ENCODE measurements around the gene WDCP. TPM values are rescaled to one million over a fixed set of nuclear protein-coding genes. Genes with fewer than 3 reads are reported as not detected.
A peak's percentile ranks its signal among the peaks of the same experiment; 100 is the strongest.
"Not testable (repeated sequence)": the region's sequence is repeated elsewhere in the genome, so short reads cannot be mapped to it uniquely, and the experiment has no call there.

The WDCP gene
- total RNA-seq, 1 donor from 2014 or later = 43.9 TPM

DNA sequence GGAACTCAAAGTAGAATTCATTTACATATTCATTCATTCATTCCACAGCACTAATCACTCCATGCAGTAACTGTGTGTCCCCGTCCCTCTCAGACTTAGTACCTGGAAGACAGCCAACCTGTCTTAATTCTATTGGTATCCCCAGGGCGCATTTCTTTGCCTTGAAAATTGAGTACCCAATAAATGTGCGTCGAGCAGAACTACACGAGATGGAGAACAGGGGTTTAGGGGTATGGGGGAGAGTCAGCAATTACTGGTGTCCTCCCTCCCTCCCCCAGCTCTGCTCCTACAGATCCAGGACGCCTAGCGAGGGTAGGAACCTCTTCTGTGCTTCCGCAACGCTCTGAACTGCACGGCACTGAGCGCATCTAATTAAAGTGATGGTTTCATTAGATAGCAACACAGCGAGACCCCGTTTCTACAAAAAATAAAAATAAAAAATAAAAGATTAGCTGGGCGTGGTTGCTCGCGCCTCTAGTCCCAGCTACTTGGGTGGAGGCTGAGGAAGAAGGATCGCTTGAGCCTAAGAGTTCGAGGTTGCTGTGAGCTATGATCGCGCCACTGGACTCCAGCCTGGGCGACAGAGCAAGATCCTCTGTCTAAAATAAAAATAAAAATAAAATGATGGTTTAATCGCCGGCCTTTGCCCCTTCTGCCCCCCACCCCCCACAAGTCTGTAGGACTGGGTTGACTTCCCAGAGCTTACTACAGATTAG lies 1.7 kb upstream of the WDCP start:
- TF ChIP-seq CTCF (conservative IDR thresholded peaks at IDR 0.05) = no peak
- no peaks in the 10 kb centered on the region for H3K9me3 Mint-ChIP-seq
- no peaks in the 10 kb centered on the region for H3K27me3 Mint-ChIP-seq (ENCODE audit: low read depth)
- H3K4me1 Mint-ChIP-seq = peaks cover 26% of the 10 kb centered on the region
- DNase-seq (ENCODE audit: low read depth, low spot score) = no peak
- no peak overlapping the region for H3K27ac Mint-ChIP-seq (ENCODE audit: unreplicated experiment)
- H3K4me3 Mint-ChIP-seq = no peak overlapping the region
- H3K36me3 Mint-ChIP-seq (ENCODE audit: low read depth) = no peaks in the 10 kb centered on the region

- no peaks in the 10 kb centered on the region for H3K9me3 Mint-ChIP-seq
- peaks cover 26% of the 10 kb centered on the region for H3K4me1 Mint-ChIP-seq
- TF ChIP-seq CTCF (conservative IDR thresholded peaks at IDR 0.05) = no peak
- no peaks in the 10 kb centered on the region for H3K27me3 Mint-ChIP-seq (ENCODE audit: low read depth)
- no peaks in the 10 kb centered on the region for H3K36me3 Mint-ChIP-seq (ENCODE audit: low read depth)
- DNase-seq (ENCODE audit: low read depth, low spot score) = no peak
- H3K27ac Mint-ChIP-seq (ENCODE audit: unreplicated experiment) = no peak overlapping the region
- H3K4me3 Mint-ChIP-seq = no peak overlapping the region
Observed at GRCh38 chr2:24047703-24048033, 477 bp upstream of the WDCP start.

GRCh38 chr2:24046599-24046929 lies 627 bp downstream of the WDCP start:
- no peak for DNase-seq (ENCODE audit: low read depth, low spot score)
- no peaks in the 10 kb centered on the region for H3K9me3 Mint-ChIP-seq
- H3K4me3 Mint-ChIP-seq = no peak overlapping the region
- no peaks in the 10 kb centered on the region for H3K27me3 Mint-ChIP-seq (ENCODE audit: low read depth)
- H3K36me3 Mint-ChIP-seq (ENCODE audit: low read depth) = no peaks in the 10 kb centered on the region
- no peak for TF ChIP-seq CTCF (conservative IDR thresholded peaks at IDR 0.05)
- no peak overlapping the region for H3K27ac Mint-ChIP-seq (ENCODE audit: unreplicated experiment)
- peaks cover 26% of the 10 kb centered on the region for H3K4me1 Mint-ChIP-seq

- Mint-ChIP-seq H3K36me3 (ENCODE audit: low read depth) (no peaks in the 10 kb centered on the region), H3K27ac (ENCODE audit: unreplicated experiment) (no peak overlapping the region), H3K9me3 (no peaks in the 10 kb centered on the region), H3K27me3 (ENCODE audit: low read depth) (no peaks in the 10 kb centered on the region), H3K4me1 (peaks cover 26% of the 10 kb centered on the region), H3K4me3 (peak overlapping the region; percentile 71)
- no peak for TF ChIP-seq CTCF (conservative IDR thresholded peaks at IDR 0.05)
- DNase-seq (ENCODE audit: low read depth, low spot score) = no peak
Observed at GRCh38 chr2:24045511-24046508, 1.4 kb downstream of the WDCP start.

DNA sequence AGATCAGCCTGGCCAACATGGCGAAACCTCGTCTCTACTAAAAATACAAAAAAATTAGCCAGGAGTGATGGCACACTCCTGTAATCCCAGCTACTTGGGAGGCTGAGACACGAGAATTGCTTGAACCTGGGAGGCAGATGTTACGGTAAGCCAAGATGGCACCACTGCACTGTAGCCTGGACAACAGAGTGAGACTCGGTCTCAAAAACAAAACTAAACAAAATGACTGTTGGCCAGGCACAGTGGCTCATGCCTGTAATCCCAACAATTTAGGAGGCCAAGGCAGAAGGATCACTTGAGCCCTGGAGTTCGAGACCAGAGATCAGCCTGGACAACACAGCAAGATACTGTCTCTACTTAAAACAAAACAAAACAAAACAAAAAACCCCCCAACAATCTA lies 4.1 kb downstream of the WDCP start:
- not testable (repeated sequence) for H3K27ac Mint-ChIP-seq (ENCODE audit: unreplicated experiment); H3K36me3 Mint-ChIP-seq (ENCODE audit: low read depth); DNase-seq (ENCODE audit: low read depth, low spot score); H3K27me3 Mint-ChIP-seq (ENCODE audit: low read depth); H3K4me3 Mint-ChIP-seq; H3K9me3 Mint-ChIP-seq
- H3K4me1 Mint-ChIP-seq = peaks cover 26% of the 10 kb centered on the region

DNA sequence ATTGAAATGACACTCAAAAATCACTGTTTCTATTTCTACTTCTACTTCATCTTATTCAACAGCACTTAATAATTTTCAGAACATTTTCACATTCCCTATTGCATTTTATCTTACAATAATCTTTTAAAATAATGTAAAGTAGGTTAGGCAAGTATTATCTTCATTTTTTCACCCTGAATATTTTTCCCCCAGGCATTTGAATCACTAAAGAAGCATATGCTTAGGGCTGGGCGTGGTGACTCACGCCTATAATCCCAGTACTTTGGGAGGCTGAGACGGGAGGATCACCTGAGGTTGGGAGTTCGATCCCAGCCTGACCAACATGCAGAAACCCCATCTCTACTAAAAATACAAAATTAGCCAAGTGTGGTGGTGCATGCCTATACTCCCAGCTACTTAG lies 6.7 kb downstream of the WDCP start:
- H3K9me3 Mint-ChIP-seq = no peaks in the 10 kb centered on the region
- H3K36me3 Mint-ChIP-seq (ENCODE audit: low read depth) = peaks cover 8% of the 10 kb centered on the region
- no peak overlapping the region for H3K27ac Mint-ChIP-seq (ENCODE audit: unreplicated experiment)
- H3K27me3 Mint-ChIP-seq (ENCODE audit: low read depth) = no peaks in the 10 kb centered on the region
- H3K4me3 Mint-ChIP-seq = no peak overlapping the region
- no peak for DNase-seq (ENCODE audit: low read depth, low spot score)
- TF ChIP-seq CTCF (conservative IDR thresholded peaks at IDR 0.05) = no peak
- H3K4me1 Mint-ChIP-seq = peaks cover 8% of the 10 kb centered on the region
